Measurements from ENCODE around the gene TUT7. TPM values are rescaled to one million over a fixed set of nuclear protein-coding genes. Genes with fewer than 3 reads are reported as not detected.

Gene TUT7
- total RNA-seq, 2 experiments from 2014 or later: 29.2 to 43.4 TPM

DNA sequence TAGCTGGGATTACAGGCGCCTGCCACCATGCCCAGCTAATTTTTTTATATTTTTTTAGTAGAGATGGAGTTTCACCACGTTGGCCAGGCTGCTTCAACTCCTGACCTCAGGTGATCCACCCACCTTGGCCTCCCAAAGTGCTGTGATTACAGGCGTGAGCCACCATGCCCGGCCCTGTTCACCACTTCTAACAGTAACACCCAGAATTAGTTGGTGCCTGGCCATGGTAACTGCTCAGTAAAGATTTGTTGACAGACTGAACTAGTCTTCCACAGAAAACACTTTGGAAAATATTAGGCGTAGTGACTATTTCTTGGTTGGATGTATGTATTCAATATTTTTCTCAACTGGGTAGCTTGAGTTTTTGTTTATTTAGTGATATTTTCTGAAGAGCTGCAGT is 24.0 kb downstream of the TUT7 start:
- Histone ChIP-seq H3K9me3 (ENCODE audit: low read length) (no peaks in the 10 kb centered on the region), H3K4me1 (ENCODE audit: insufficient read depth, low read length, poor library complexity, severe bottlenecking) (no peaks in the 10 kb centered on the region), H3K4me3 (ENCODE audit: low read depth, low read length, poor library complexity, severe bottlenecking) (no peak overlapping the region), H3K36me3 (ENCODE audit: insufficient read depth, low read length) (peaks cover 91% of the 10 kb centered on the region), H2AFZ (ENCODE audit: low read length) (no peak overlapping the region), H3K9me2 (ENCODE audit: insufficient read depth, low read length) (no peaks in the 10 kb centered on the region), H3K79me2 (ENCODE audit: insufficient read depth, low read depth, low read length) (no peaks in the 10 kb centered on the region), H3K4me2 (ENCODE audit: low read length) (no peak overlapping the region), H3K27ac (ENCODE audit: low read depth, low read length, poor library complexity, severe bottlenecking) (no peak overlapping the region), H4K20me1 (ENCODE audit: insufficient read depth, low read length) (no peaks in the 10 kb centered on the region)
- POLR2A ChIA-PET: interaction anchor here (0.8 kb wide), 1 partner anchor 20 kb away, joined by 3 read pairs; no protein-coding TSS in a partner anchor
- no TSS peak for BruUV-seq (replicated peaks)
- CTCF ChIA-PET (ENCODE audit: unreplicated experiment): no interaction called here
- no peak for DNase-seq (ENCODE audit: low spot score)
- no peak for TF ChIP-seq EZH2phosphoT487 (IDR thresholded peaks at IDR 0.05; ENCODE audit: borderline replicate concordance, low read depth, low read length)
- TF ChIP-seq, protein P1, sequence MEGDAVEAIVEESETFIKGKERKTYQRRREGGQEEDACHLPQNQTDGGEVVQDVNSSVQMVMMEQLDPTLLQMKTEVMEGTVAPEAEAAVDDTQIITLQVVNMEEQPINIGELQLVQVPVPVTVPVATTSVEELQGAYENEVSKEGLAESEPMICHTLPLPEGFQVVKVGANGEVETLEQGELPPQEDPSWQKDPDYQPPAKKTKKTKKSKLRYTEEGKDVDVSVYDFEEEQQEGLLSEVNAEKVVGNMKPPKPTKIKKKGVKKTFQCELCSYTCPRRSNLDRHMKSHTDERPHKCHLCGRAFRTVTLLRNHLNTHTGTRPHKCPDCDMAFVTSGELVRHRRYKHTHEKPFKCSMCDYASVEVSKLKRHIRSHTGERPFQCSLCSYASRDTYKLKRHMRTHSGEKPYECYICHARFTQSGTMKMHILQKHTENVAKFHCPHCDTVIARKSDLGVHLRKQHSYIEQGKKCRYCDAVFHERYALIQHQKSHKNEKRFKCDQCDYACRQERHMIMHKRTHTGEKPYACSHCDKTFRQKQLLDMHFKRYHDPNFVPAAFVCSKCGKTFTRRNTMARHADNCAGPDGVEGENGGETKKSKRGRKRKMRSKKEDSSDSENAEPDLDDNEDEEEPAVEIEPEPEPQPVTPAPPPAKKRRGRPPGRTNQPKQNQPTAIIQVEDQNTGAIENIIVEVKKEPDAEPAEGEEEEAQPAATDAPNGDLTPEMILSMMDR (conservative IDR thresholded peaks at IDR 0.05; ENCODE audit: low read length): no peak
- intact Hi-C loops (cut with micrococcal nuclease; ENCODE audit: unreplicated experiment): no loop called here

DNA sequence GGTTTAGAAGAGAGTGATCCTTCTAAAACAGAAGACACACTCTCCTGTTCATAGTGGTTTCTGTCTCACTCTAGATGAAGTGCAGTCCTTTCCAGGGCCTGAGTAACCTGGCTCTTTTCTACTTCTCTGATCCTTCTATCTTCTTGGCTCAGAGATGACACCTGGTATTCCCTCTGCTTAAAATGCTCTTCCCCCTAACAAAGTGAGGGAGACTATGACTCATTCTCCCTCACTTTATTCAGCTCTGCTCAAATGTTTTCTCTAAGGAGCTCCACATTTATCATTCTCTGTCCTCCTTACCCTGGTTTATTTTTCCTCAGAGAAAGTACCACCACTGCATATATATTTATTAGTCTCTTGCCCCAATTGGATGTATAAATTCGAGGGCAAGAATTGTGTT is 24.6 kb downstream of the TUT7 start:
- no peak for DNase-seq (ENCODE audit: low spot score)
- Histone ChIP-seq H3K36me3 (ENCODE audit: insufficient read depth, low read length) (peaks cover 91% of the 10 kb centered on the region), H3K9me3 (ENCODE audit: low read length) (no peaks in the 10 kb centered on the region), H3K4me1 (ENCODE audit: insufficient read depth, low read length, poor library complexity, severe bottlenecking) (no peaks in the 10 kb centered on the region), H3K4me3 (ENCODE audit: low read depth, low read length, poor library complexity, severe bottlenecking) (no peak overlapping the region), H3K27ac (ENCODE audit: low read depth, low read length, poor library complexity, severe bottlenecking) (no peak overlapping the region), H3K79me2 (ENCODE audit: insufficient read depth, low read depth, low read length) (no peaks in the 10 kb centered on the region), H3K4me2 (ENCODE audit: low read length) (no peak overlapping the region), H2AFZ (ENCODE audit: low read length) (no peak overlapping the region), H3K9me2 (ENCODE audit: insufficient read depth, low read length) (no peaks in the 10 kb centered on the region), H4K20me1 (ENCODE audit: insufficient read depth, low read length) (no peaks in the 10 kb centered on the region)
- intact Hi-C loops (cut with micrococcal nuclease; ENCODE audit: unreplicated experiment): no loop called here
- no TSS peak for BruUV-seq (replicated peaks)
- no peak for TF ChIP-seq EZH2phosphoT487 (IDR thresholded peaks at IDR 0.05; ENCODE audit: borderline replicate concordance, low read depth, low read length)
- TF ChIP-seq, protein P1 (conservative IDR thresholded peaks at IDR 0.05; ENCODE audit: low read length): no peak
- ChIA-PET CTCF (ENCODE audit: unreplicated experiment) (no interaction called here), POLR2A (no interaction called here)

DNA sequence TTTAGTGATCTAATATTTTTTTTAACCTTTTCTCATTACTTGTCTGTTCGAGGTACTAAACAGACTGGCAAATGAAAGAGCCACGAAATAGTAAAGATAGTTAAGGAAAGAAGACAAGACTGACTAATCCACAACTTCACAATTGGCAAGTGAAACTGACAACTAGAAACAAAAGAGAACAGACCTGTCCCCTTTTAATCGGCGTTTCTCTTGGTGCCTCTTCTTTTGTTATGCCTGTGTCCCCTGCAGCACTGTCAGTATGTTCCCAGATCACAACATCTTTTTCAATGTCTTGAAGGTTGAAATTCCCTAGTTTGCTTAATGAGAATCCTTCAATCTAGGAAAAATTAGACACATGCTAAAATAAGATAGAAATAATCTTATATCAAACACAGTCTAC is 26.1 kb downstream of the TUT7 start:
- Histone ChIP-seq H3K36me3 (ENCODE audit: insufficient read depth, low read length) (peaks cover 91% of the 10 kb centered on the region), H3K4me2 (ENCODE audit: low read length) (no peak overlapping the region), H3K4me3 (ENCODE audit: low read depth, low read length, poor library complexity, severe bottlenecking) (no peak overlapping the region), H3K9me3 (ENCODE audit: low read length) (no peaks in the 10 kb centered on the region), H3K27ac (ENCODE audit: low read depth, low read length, poor library complexity, severe bottlenecking) (no peak overlapping the region), H2AFZ (ENCODE audit: low read length) (no peak overlapping the region), H3K9me2 (ENCODE audit: insufficient read depth, low read length) (no peaks in the 10 kb centered on the region), H3K79me2 (ENCODE audit: insufficient read depth, low read depth, low read length) (no peaks in the 10 kb centered on the region), H4K20me1 (ENCODE audit: insufficient read depth, low read length) (no peaks in the 10 kb centered on the region), H3K4me1 (ENCODE audit: insufficient read depth, low read length, poor library complexity, severe bottlenecking) (no peaks in the 10 kb centered on the region)
- TF ChIP-seq EZH2phosphoT487 (IDR thresholded peaks at IDR 0.05; ENCODE audit: borderline replicate concordance, low read depth, low read length): no peak
- TF ChIP-seq, protein P1 (conservative IDR thresholded peaks at IDR 0.05; ENCODE audit: low read length): no peak
- intact Hi-C loops (cut with micrococcal nuclease; ENCODE audit: unreplicated experiment): no loop called here
- ChIA-PET POLR2A (interaction anchor here (0.6 to 0.7 kb wide), 2 partner anchors 14 to 399 kb away, joined by 3 read pairs; no protein-coding TSS in a partner anchor), CTCF (ENCODE audit: unreplicated experiment) (no interaction called here)
- no TSS peak for BruUV-seq (replicated peaks)
- DNase-seq (ENCODE audit: low spot score): no peak
